Mucosa of descending colon (tissue), 3 donors: Measurements from ENCODE around the gene MBD5. TPM values are rescaled to one million over a fixed set of nuclear protein-coding genes. Genes with fewer than 3 reads are reported as not detected.

Experiments used
- ATAC-seq: fragments of 200-7000 bp; cut with Tn5 transposase; one replicate; pipeline ENCODE4 v1.9.1; 2020; ENCODE audit warnings: mild to moderate bottlenecking, moderate library complexity
- DNase-seq, 3 donors: peaks; one replicate each; pipeline ENCODE4 v3.0.0-alpha.2; 2020
- H3K36me3 ChIP-seq: fragments of 200-600 bp; one replicate; pipeline ENCODE4 v1.8.0; 2021; ENCODE audit warnings: low read depth, mild to moderate bottlenecking
- H3K4me1 ChIP-seq: fragments of 200-600 bp; one replicate; pipeline ENCODE4 v1.8.0; 2021; ENCODE audit warnings: low read depth, mild to moderate bottlenecking
- H3K4me3 ChIP-seq: fragments of 200-600 bp; one replicate; pipeline ENCODE4 v1.8.0; 2021; ENCODE audit warnings: mild to moderate bottlenecking
- H3K9me3 ChIP-seq: fragments of 200-600 bp; one replicate; pipeline ENCODE4 v1.8.0; 2021; ENCODE audit warnings: mild to moderate bottlenecking
- intact Hi-C, 2 donors: fragments of 100-400 bp; cut with DNase I in 1 of 2; cut with micrococcal nuclease in 1 of 2; formaldehyde crosslinking; loops; one replicate each; pipeline versions ENCODE4 v1.11.0 to v1.11.1; 2022; cut with DNase I, micrococcal nuclease
- long read RNA-seq, 2 donors: library from polyadenylated mRNA; unstranded; transcript quantifications; one replicate each; pipeline ENCODE4 v2.0.0, GENCODE V29; 2019 to 2021
- total RNA-seq, 3 donors: library from RNA; stranded (reverse); fragmentation: NEBNext Ultra II Directional in 2 of 3; extraction: Animal tissue kit (Norgen Biotek cat#: 25700) in 2 of 3; gene quantifications; one replicate each; pipeline versions ENCODE4 v1.2.1 to v1.2.4, GENCODE V29; 2021 to 2023
- TF ChIP-seq, protein P1 (sequence below): fragments of 200-600 bp; IDR thresholded peaks from one replicate; pipeline ENCODE4 v1.8.0; 2022; ENCODE audit warnings: antibody characterized with exemption, mild to moderate bottlenecking
- donor health status: DM: no; HTN: no; CAD: no; lungs with moderate emphysema.
- donor health status: DM: no; HTN: no; CAD: no.
- donor health status: DM: no; HTN: yes; CAD: no.

MBD5 gene
- 10 to 100 TPM; 31.8 to 69.8 (median 43.8) TPM for total RNA-seq
- long read RNA-seq, donor 1, full-length matches to known transcripts: 10 of 21 reads
- long read RNA-seq, donor 1, partial matches to known transcripts: 7 of 21 reads
- long read RNA-seq, donor 1, other reads (novel, unspliced or antisense): 4 of 21 reads
- long read RNA-seq, donor 2, full-length matches to known transcripts: 3 of 5 reads
- long read RNA-seq, donor 2, partial matches to known transcripts: 2 of 5 reads
- long read RNA-seq, donor 2, other reads (novel, unspliced or antisense): 0 of 5 reads

DNA sequence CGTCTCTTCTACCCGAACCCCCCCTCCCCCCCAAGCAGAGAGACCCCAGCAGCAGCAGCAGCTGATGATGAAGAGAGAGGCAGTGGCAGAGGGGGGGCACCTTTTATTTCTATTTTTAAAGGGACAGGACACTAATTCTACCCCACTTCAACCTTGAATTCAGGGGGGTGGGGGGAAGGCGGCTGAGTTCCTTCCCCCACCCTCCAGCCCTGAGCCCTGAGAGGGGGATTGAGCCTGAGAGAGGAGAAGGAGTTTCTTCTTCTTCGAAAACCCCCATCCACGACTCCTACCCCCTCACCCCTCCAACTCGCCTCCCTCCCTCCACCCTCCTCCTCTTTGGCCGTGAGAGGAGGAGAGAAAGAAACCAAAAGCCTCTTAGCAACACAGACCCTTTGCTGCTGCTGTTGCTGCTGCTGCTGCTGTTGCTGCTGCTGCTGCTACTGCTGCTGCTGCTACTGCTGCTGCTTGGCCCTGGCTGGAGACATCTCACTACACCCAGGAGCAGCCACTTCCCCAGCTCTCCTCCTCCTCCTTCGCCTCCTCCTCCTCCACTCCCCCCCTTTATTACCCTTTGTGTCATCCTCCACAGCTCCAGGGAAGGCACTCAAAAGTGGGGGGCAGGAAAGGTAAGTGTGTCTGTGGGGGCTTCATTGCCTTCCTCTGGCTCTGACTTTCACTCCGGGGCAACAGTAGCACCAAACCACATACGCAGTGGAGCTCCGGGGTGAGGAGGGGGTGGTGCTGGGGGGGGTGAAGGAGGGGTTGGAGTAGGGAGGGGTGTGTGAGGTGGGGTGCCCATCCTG lies at the start of gene MBD5:
MBD5 (plus strand) TSS at position 33 of the 803 bp plus-strand sequence.
- Histone ChIP-seq H3K4me1 (peaks cover 21% of the 10 kb centered on the region), H3K9me3 (no peaks in the 10 kb centered on the region), H3K4me3 (peak within 1 kb of the TSS; percentile 45), H3K36me3 (no peaks in the 10 kb centered on the region)
- peak; percentile 46 to 71 (median 67) for DNase-seq
- intact Hi-C loops: no loop called here
- TF ChIP-seq, protein P1, sequence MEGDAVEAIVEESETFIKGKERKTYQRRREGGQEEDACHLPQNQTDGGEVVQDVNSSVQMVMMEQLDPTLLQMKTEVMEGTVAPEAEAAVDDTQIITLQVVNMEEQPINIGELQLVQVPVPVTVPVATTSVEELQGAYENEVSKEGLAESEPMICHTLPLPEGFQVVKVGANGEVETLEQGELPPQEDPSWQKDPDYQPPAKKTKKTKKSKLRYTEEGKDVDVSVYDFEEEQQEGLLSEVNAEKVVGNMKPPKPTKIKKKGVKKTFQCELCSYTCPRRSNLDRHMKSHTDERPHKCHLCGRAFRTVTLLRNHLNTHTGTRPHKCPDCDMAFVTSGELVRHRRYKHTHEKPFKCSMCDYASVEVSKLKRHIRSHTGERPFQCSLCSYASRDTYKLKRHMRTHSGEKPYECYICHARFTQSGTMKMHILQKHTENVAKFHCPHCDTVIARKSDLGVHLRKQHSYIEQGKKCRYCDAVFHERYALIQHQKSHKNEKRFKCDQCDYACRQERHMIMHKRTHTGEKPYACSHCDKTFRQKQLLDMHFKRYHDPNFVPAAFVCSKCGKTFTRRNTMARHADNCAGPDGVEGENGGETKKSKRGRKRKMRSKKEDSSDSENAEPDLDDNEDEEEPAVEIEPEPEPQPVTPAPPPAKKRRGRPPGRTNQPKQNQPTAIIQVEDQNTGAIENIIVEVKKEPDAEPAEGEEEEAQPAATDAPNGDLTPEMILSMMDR: no peak
- peak; percentile 37 for ATAC-seq

DNA sequence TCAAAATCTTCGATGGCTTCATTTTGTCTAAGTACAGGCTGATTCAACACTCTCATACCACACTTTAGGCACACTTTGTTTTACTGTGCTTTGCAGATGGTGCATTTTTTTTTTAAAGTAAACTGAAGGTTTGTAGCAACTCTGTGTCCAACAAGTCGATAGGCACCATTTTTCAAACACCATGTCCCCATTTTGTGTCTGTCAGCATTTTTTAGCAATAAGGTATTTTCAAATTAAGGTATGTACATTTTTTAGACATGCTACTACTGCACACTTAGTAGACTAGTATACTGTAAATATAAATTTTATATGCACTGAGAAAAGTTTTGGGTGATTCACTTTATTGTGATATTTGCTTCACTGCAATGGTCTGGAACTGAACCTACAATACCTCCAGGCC lies 44.8 kb upstream of the MBD5 start:
- Histone ChIP-seq H3K36me3 (no peaks in the 10 kb centered on the region), H3K9me3 (no peaks in the 10 kb centered on the region), H3K4me1 (no peaks in the 10 kb centered on the region), H3K4me3 (no peak overlapping the region)
- intact Hi-C loops: no loop called here
- DNase-seq (no peak), ATAC-seq (no peak)
- TF ChIP-seq, protein P1: no peak

DNA sequence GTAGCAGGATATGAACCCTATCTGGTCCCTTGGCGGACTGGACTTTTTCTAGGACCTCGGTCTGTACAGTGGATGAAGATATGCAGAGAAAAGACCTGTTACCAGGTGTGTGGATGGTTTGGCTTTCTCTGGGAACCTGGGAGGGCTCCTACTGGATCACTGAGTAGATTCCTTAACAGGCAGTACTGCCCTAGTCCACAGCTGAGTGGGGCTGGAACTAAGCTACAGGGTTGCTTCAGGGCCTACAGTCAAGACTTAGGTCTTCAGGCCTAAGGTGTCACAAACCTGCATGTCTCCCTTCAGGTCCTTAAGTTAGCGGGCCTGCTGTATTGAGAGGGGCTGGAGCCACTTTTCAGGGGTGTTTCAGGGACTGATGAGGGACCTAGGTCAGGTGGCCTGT lies 43.2 kb upstream of the MBD5 start:
- H3K4me3 ChIP-seq: no peak overlapping the region
- no peaks in the 10 kb centered on the region for H3K4me1 ChIP-seq
- intact Hi-C loops: no loop called here
- no peaks in the 10 kb centered on the region for H3K36me3 ChIP-seq
- ATAC-seq (no peak), DNase-seq (no peak)
- H3K9me3 ChIP-seq: no peaks in the 10 kb centered on the region
- TF ChIP-seq, protein P1: no peak

DNA sequence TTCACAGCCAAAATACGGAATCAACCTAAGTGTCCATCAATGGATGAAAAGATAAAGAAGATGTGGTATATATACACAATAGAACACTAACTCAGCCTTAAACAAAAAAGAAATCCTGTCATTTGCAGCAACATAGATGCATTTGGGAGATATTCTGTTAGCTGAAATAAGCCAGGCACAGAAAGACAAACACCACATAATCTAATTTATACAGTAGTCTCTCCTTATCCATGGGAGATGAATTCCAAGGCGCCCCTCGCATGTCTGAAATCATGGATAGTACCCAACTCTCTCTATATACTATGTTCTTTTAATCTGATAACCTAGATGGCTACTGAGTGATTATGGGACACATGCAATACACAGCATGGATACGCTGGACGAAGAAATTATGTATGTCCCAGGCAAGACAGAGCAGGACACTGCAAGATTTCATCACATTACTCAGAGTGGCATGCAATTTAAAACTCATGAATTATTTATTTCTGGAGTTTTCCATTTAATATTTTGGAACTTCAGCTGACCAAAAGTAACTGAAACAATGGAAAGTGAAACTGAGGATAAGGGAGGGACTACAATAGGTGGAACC lies 39.9 kb upstream of the MBD5 start:
- intact Hi-C loops: no loop called here
- TF ChIP-seq, protein P1: no peak
- ATAC-seq (no peak), DNase-seq (no peak)
- H3K36me3 ChIP-seq: no peaks in the 10 kb centered on the region
- no peaks in the 10 kb centered on the region for H3K4me1 ChIP-seq
- no peak overlapping the region for H3K4me3 ChIP-seq
- H3K9me3 ChIP-seq: no peaks in the 10 kb centered on the region

DNA sequence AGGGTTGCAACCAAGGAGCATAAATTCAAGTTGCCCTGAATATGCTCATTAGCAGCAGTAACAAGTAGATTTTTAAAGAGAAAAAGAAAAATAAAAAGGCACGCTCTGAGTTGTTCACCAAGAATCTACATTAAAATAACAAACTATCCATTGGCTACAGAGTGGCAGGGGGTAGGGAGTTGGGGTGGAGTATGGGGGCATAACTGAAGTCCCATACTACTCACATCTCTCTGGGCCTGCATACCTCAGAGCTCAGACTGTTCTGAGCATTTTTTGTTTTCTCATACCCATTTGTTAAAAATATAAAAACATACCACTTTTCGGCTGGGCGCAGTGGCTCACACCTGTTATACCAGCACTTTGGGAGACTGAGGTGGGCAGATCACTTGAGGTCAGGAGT lies 31.8 kb upstream of the MBD5 start:
- no peaks in the 10 kb centered on the region for H3K36me3 ChIP-seq
- intact Hi-C loops: no loop called here
- TF ChIP-seq, protein P1: no peak
- no peak overlapping the region for H3K4me3 ChIP-seq
- H3K9me3 ChIP-seq: no peaks in the 10 kb centered on the region
- no peaks in the 10 kb centered on the region for H3K4me1 ChIP-seq
- ATAC-seq: no peak
- no peak for DNase-seq
